Retinal pigment epithelial cell (primary cell): ENCODE measurements around the gene PPP2R5E.
A peak's percentile ranks its signal among the peaks of the same experiment; 100 is the strongest.

Experiments
- DNase-seq: peaks from one replicate; pipeline ENCODE4 v3.0.0-alpha.2; 2010; ENCODE audit warnings: low read depth
- H3K4me3 ChIP-seq: 2 replicates; pipeline ENCODE4 v1.5.1; 2011; ENCODE audit warnings: mild to moderate bottlenecking, low read length, control low read depth, moderate library complexity
- TF ChIP-seq, protein P1 (sequence below): conservative IDR thresholded peaks from 2 replicates; pipeline ENCODE4 v1.5.1; 2011; ENCODE audit warnings: low read depth, low read length, control low read depth, inconsistent platforms

The PPP2R5E gene

DNA sequence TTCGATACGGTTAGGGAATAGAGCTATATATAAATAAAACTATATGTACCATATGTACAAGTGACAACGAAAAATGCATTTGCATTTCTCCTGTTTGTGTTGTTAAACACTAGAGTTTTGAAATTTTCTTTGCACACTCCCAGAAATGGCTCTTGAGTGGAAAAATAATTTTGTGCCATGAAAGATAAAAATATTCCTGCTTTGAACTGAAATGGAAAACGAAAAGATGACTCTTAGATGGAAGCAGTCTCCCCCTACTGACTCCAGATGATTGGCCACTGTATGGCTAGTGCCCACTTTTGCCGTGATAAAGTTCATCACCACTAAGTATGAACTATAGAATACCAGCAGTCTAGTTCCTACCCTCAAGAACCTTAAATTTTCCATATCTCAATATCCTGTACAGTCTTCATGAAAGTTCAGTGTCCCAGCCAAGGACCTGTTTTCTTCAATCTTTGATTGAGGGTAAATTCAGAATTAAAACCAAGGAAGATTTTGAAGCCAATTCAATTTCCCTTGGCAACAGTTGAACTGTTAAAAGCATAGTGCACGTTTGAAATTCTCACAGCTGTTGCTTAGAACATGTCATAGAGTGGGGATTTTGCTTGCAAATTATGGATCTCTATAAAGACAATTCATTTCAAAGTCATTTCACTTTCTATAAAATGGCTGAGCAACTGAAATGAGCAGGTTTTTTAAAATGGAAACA, 1.6 kb upstream of the PPP2R5E start:
- TF ChIP-seq, protein P1, sequence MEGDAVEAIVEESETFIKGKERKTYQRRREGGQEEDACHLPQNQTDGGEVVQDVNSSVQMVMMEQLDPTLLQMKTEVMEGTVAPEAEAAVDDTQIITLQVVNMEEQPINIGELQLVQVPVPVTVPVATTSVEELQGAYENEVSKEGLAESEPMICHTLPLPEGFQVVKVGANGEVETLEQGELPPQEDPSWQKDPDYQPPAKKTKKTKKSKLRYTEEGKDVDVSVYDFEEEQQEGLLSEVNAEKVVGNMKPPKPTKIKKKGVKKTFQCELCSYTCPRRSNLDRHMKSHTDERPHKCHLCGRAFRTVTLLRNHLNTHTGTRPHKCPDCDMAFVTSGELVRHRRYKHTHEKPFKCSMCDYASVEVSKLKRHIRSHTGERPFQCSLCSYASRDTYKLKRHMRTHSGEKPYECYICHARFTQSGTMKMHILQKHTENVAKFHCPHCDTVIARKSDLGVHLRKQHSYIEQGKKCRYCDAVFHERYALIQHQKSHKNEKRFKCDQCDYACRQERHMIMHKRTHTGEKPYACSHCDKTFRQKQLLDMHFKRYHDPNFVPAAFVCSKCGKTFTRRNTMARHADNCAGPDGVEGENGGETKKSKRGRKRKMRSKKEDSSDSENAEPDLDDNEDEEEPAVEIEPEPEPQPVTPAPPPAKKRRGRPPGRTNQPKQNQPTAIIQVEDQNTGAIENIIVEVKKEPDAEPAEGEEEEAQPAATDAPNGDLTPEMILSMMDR: peak; percentile 55
- DNase-seq: no peak
- H3K4me3 ChIP-seq: peak overlapping the region; percentile 94

DNA sequence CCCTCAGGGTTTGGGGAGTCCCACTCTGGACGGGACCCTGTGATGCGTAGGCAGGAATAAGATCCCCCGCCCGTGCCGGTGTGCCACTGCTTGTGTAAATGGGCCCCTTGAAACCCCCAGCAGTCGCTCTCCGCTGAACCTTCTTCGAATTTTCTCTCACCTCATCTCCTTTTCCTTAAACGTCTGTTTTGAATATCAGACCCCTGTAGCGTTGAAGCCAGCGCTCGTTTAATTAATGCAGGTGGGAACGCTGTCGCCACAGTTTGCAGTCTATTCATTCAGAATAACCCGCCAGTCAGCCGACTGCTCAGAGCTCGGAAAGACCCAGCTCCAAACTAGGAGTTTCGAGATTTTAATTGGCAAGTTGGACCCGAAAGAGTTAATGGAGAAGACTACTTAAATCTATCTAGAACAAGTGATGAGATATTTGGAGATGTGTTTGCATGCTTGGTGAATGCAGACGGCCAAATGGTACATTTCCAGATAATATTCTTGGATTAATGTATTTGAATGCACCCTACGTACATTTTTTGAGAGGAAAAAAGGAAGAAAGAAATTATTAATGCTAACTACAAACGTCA, 739 bp upstream of the PPP2R5E start:
- TF ChIP-seq, protein P1: no peak
- no peak for DNase-seq

DNA sequence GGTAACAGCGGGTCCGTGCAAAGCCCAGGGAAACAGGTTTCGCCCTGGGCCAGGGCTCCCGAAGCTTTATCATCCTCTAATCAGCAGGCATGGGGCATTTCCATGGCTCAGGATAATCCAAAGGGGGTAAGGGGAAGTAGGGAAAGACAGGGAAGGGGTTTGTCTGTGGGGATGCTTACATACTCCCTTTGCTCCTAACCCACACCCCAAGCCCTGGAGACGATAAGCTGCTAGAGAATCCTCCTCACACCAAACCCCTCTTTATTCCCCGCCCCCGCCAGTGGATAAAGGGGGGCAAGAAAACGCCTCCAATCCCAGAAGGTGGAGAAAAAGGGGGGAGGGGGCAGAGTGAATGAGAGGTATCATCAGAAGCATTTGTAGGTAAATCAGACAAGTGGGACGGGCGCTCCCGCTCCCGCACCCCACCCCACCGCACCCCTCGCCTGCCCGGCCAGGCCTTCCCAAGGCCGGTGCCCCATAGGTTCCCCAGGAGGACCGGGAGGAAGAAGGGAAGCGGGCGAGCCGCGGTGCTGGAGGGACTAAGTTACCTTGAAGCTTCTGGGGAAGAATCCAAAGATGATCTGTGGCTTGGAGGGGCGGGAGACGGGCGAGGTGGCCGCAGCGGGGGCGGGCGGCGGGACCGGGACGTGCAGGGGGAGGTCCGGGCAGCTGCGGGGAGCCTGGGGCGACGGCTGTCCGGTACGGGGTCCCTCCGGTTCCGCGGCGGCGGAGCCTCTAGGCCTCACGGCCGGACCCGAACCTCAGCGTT, 762 bp downstream of the PPP2R5E start:
- peak overlapping the region; percentile 94 for H3K4me3 ChIP-seq
- TF ChIP-seq, protein P1: no peak
- DNase-seq: no peak

More for the DNA sequence above, 739 bp upstream of the PPP2R5E start:
- peak overlapping the region; percentile 94 for H3K4me3 ChIP-seq

DNA sequence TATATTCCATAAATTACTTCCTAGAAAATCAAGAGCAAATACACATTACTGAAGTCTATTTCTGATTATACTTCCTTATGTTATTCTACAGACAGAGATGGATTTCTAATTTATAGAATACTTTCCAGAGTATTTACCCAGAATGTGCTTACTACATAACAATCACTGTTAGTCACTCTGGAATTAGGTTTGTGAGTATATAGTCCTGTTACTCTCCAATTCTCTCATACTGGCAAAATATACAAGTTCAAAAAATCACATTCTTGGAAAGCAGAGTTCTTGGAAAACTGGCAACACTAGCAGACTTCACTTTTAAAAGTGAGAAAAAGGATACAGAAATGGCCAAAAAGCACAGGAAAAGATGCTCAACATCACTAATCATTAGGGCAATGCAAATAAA, 7.3 kb downstream of the PPP2R5E start:
- no peak overlapping the region for H3K4me3 ChIP-seq
- no peak for DNase-seq
- TF ChIP-seq, protein P1: no peak

DNA sequence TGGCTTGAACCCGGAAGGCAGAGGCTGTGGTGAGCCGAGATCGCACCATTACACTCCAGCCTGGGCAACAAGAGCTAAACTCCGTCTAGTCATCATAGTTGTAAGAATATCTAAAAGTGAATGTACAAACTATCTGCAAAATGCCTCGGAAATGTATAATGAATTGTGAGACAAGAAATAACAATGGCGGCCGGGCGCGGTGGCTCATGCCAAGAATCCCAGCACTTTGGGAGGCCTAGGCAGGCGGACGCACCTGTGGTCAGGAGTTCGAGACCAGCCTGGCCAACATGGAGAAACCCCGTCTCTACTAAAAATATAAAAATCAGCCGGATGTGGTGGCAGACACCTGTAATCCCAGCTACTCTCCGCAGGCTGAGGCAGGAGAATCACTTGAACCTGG, 9.7 kb downstream of the PPP2R5E start:
- H3K4me3 ChIP-seq: no peak overlapping the region
- DNase-seq: no peak
- TF ChIP-seq, protein P1: no peak

DNA sequence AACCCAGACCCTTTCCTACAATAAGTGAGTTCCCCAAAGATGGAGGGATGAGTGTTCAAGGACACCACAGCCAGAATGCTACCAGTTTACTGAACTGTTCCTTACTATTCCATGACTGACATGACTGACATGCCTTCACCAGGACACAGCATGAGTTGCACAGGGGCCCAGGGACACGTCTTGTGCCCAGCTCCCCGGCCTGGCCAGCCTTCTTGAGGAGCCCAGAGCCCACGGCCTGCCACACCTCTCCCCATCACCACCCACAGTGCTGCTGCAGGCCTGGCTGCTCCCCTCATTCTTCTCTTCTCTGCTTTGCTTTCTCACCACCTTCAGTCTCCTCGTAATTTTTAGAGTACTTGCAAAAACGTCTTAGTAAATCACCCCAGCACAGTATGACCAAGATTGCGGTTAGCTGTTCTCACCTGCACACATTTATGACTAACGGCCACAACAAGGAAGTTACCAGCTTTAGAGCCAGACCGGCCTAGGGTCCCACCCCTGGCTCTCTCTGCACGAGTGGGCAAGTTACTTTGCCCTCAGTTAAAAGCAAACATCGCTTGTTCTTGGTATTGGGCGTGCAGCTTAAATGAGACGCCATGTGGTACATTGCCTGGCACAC, 18.5 kb downstream of the PPP2R5E start:
- DNase-seq: no peak
- TF ChIP-seq, protein P1: no peak
- H3K4me3 ChIP-seq: no peak overlapping the region
